Mesothelial cell of epicardium (in vitro differentiated cells): ENCODE measurements around the gene RAB29. TPM values are rescaled to one million over a fixed set of nuclear protein-coding genes. Genes with fewer than 3 reads are reported as not detected.
A peak's percentile ranks its signal among the peaks of the same experiment; 100 is the strongest.

Experiments used
- DNase-seq, 2 experiments: peaks; one replicate each; pipeline ENCODE4 v3.0.0; 2021; ENCODE audit warnings: low spot score in 2 of 2; ENCODE audit not compliant: unreplicated experiment in 2 of 2
- H3K27ac Mint-ChIP-seq: 2 replicates; pipeline ENCODE4 v1.8.0; 2021; ENCODE audit warnings: mixed read lengths
- H3K27me3 Mint-ChIP-seq: 2 replicates; pipeline ENCODE4 v1.8.0; 2021; ENCODE audit warnings: low read depth, mixed read lengths
- H3K36me3 Mint-ChIP-seq: 2 replicates; pipeline ENCODE4 v1.8.0; 2021; ENCODE audit warnings: mixed read lengths
- H3K4me1 Mint-ChIP-seq: 2 replicates; pipeline ENCODE4 v1.8.0; 2021; ENCODE audit warnings: mixed read lengths
- H3K4me3 Mint-ChIP-seq: 2 replicates; pipeline ENCODE4 v1.8.0; 2021; ENCODE audit warnings: mild to moderate bottlenecking, moderate library complexity, mixed read lengths
- H3K9me3 Mint-ChIP-seq: 2 replicates; pipeline ENCODE4 v1.8.0; 2021; ENCODE audit warnings: mixed read lengths
- CTCF ChIP-seq: fragments of 200-600 bp; sonication (generic); IDR thresholded peaks from one replicate; pipeline ENCODE4 v1.5.0; 2021; ENCODE audit warnings: antibody characterized with exemption; ENCODE audit not compliant: unreplicated experiment
- total RNA-seq: library from RNA; stranded (reverse); gene quantifications from 3 replicates; pipeline ENCODE4 v1.2.1, GENCODE V29; 2021

The RAB29 gene
- total RNA-seq, 1 donor from 2014 or later: 8.7 TPM

DNA sequence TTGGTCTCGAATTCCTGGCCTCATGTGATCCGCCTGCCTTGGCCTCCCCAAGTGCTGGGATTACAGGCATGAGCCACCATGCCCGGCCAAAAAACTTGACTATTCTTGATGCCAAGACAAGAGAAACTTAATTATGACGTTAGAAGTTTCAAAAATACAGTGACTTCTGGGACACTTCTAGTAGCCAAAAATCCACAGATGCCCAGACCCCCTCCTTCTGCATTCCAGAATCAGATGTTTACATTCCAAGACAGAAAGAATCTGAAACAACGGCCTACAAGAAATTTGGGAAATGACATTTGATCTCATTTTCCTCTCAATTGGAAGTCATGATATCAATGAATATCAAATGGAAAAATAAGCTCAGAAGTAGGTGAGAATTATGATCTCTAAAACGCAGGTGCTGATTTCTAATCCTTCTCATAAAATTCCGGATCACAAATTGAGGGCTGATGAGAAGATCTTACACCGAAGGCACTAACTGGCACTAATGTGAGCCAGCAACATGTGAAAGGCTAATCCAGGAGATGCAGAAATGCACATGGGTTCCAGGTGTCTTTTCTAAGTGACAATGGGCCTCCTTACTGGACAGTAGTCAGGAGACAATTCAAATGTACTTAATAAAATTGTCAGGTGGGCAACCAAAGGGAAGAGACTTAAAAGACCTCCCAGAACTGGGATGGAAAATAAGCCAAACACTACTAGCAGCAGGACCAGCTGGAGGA is 5.5 kb downstream of the RAB29 start:
- no peak for DNase-seq
- Mint-ChIP-seq H3K9me3 (no peaks in the 10 kb centered on the region), H3K4me1 (peaks cover 46% of the 10 kb centered on the region), H3K27ac (peak overlapping the region; percentile 40), H3K36me3 (no peaks in the 10 kb centered on the region), H3K4me3 (no peak overlapping the region), H3K27me3 (peaks cover 26% of the 10 kb centered on the region)
- TF ChIP-seq CTCF: no peak

GRCh38 chr1:205767248-205767647 is 8.0 kb downstream of the RAB29 start:
- no peak for TF ChIP-seq CTCF
- Mint-ChIP-seq H3K4me3 (no peak overlapping the region), H3K36me3 (no peaks in the 10 kb centered on the region), H3K27me3 (peaks cover 3% of the 10 kb centered on the region), H3K9me3 (no peaks in the 10 kb centered on the region), H3K4me1 (peaks cover 29% of the 10 kb centered on the region), H3K27ac (no peak overlapping the region)
- DNase-seq: no peak

- no peaks in the 10 kb centered on the region for H3K27me3 Mint-ChIP-seq
- H3K4me3 Mint-ChIP-seq: no peak overlapping the region
- no peak overlapping the region for H3K27ac Mint-ChIP-seq
- no peaks in the 10 kb centered on the region for H3K36me3 Mint-ChIP-seq
- peaks cover 22% of the 10 kb centered on the region for H3K4me1 Mint-ChIP-seq
- DNase-seq: no peak
- H3K9me3 Mint-ChIP-seq: no peaks in the 10 kb centered on the region
- TF ChIP-seq CTCF: no peak
Observed at GRCh38 chr1:205766570-205766969, 8.7 kb downstream of the RAB29 start.

DNA sequence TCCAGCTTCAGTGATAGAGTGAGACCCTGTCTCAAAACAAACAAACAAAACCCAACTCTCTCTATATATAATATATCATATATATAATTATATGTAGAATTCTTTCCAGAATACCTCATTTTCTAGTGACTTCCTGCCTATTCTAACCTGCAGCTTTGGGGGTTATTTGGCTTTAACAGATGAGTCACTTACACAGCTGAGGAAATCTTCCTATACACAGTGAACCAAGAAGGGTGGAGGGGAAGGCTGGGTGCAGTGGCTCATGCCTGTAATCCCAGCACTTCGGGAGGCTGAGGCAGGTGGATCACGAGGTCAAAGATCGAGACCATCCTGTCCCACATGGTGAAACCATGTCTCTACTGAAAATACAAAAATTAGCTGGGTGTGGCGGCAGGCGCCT is 9.2 kb downstream of the RAB29 start:
- TF ChIP-seq CTCF: no peak
- H3K27ac Mint-ChIP-seq: no peak overlapping the region

DNA sequence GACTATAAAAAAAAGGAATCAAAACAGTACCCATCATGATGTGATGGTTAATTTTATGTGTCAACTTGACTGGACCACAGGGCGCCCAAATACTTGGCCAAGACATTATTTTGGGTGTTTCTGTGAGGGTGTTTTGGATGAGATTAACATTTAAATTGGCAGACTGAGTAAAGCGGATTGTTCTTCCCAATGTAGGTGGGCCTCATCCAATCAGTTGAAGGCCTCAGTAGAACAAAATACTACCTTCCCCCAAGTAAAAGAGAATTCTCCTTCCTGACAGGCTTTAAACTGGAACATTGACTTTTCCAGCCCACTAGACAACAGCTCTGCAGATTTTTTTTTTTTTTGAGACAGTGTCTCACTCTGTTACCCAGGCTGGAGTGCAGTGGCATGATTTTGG is 10.7 kb downstream of the RAB29 start:
- H3K27ac Mint-ChIP-seq: no peak overlapping the region
- peaks cover 6% of the 10 kb centered on the region for H3K4me1 Mint-ChIP-seq
- H3K4me3 Mint-ChIP-seq: no peak overlapping the region
- H3K9me3 Mint-ChIP-seq: no peaks in the 10 kb centered on the region
- no peaks in the 10 kb centered on the region for H3K36me3 Mint-ChIP-seq
- no peak for TF ChIP-seq CTCF
- DNase-seq: no peak
- H3K27me3 Mint-ChIP-seq: no peaks in the 10 kb centered on the region

More for the DNA sequence above, 9.2 kb downstream of the RAB29 start:
- no peak for DNase-seq
- peaks cover 19% of the 10 kb centered on the region for H3K4me1 Mint-ChIP-seq
- no peaks in the 10 kb centered on the region for H3K27me3 Mint-ChIP-seq
- H3K9me3 Mint-ChIP-seq: no peaks in the 10 kb centered on the region
- no peaks in the 10 kb centered on the region for H3K36me3 Mint-ChIP-seq
- no peak overlapping the region for H3K4me3 Mint-ChIP-seq
